ENCODE data around the gene ZKSCAN4. TPM values are rescaled to one million over a fixed set of nuclear protein-coding genes. Genes with fewer than 3 reads are reported as not detected.

Gene ZKSCAN4
- total and polyA plus RNA-seq, 7 donors: 0.83 to 2.2 (median 1.7) TPM

GRCh38 chr6:28209753-28210535 lies 42.1 kb downstream of the ZKSCAN4 start:
- peak overlapping the region; percentile 43 for H3K27ac ChIP-seq
- TF ChIP-seq CTCF (IDR thresholded peaks at IDR 0.05): no peak
- no peaks in the 10 kb centered on the region for H3K4me1 ChIP-seq
- intact Hi-C loops (cut with DNase I): no loop called here
- WGBS, 3 donors: 41 to 53% (median 49%) methylated on average over 7 of the region's 7 CpGs
- H3K4me3 ChIP-seq: peak overlapping the region; percentile 4
- H3K36me3 ChIP-seq (ENCODE audit: insufficient read depth in 1 of 2, low read depth in 1 of 2): no peaks in the 10 kb centered on the region
- H3K9me3 ChIP-seq: no peaks in the 10 kb centered on the region
- no peak for DNase-seq
- peaks cover 10 to 96% (median 34%) of the 10 kb centered on the region in 3 donors for H3K27me3 ChIP-seq (ENCODE audit: insufficient read depth in 3 of 3, low read length in 2 of 3)
- peak in 3 of 4 donors; percentile 55 to 65 (median 56) for ATAC-seq

GRCh38 chr6:28208111-28208659 lies 43.9 kb downstream of the ZKSCAN4 start:
- DNase-seq (no peak), ATAC-seq (no peak)
- H3K4me1 ChIP-seq: no peaks in the 10 kb centered on the region
- H3K27me3 ChIP-seq (ENCODE audit: insufficient read depth in 3 of 3, low read length in 2 of 3): peaks cover 15 to 93% (median 31%) of the 10 kb centered on the region in 3 donors
- intact Hi-C loops (cut with DNase I): no loop called here
- no peaks in the 10 kb centered on the region for H3K9me3 ChIP-seq
- WGBS, 3 donors: 8 to 13% (median 10%) methylated on average over 23 of the region's 23 CpGs
- TF ChIP-seq CTCF (IDR thresholded peaks at IDR 0.05): no peak
- no peaks in the 10 kb centered on the region for H3K36me3 ChIP-seq (ENCODE audit: insufficient read depth in 1 of 2, low read depth in 1 of 2)
- no peak overlapping the region for H3K27ac ChIP-seq
- H3K4me3 ChIP-seq: peak overlapping the region; percentile 43

- no peaks in the 10 kb centered on the region for H3K4me1 ChIP-seq
- no peak overlapping the region for H3K27ac ChIP-seq
- 2 to 5% (median 4%) methylated on average over 35 of the region's 35 CpGs for WGBS, 3 donors
- H3K27me3 ChIP-seq (ENCODE audit: insufficient read depth in 3 of 3, low read length in 2 of 3): peaks cover 15 to 91% (median 29%) of the 10 kb centered on the region in 3 donors
- H3K4me3 ChIP-seq: peak overlapping the region; percentile 43
- intact Hi-C loops (cut with DNase I): no loop called here
- ATAC-seq (no peak), DNase-seq (no peak)
- no peak for TF ChIP-seq CTCF (IDR thresholded peaks at IDR 0.05)
- H3K9me3 ChIP-seq: no peaks in the 10 kb centered on the region
- H3K36me3 ChIP-seq (ENCODE audit: insufficient read depth in 1 of 2, low read depth in 1 of 2): no peaks in the 10 kb centered on the region
These were observed 44.5 kb downstream of the ZKSCAN4 start for GRCh38 chr6:28207510-28208110.

- 9 to 13% (median 12%) methylated on average over 15 of the region's 15 CpGs for whole genome bisulfite sequencing, 3 donors
- ATAC-seq (no peak), DNase-seq (no peak)
- H3K27me3 ChIP-seq (ENCODE audit: insufficient read depth in 3 of 3, low read length in 2 of 3): peaks cover 15 to 88% (median 27%) of the 10 kb centered on the region in 3 donors
- no peak for TF ChIP-seq CTCF (IDR thresholded peaks at IDR 0.05)
- no peaks in the 10 kb centered on the region for H3K4me1 ChIP-seq
- intact Hi-C loops (cut with DNase I): no loop called here
- H3K27ac ChIP-seq: no peak overlapping the region
- H3K9me3 ChIP-seq: no peaks in the 10 kb centered on the region
- H3K36me3 ChIP-seq (ENCODE audit: insufficient read depth in 1 of 2, low read depth in 1 of 2): no peaks in the 10 kb centered on the region
- peak overlapping the region; percentile 43 for H3K4me3 ChIP-seq
These were observed 45.0 kb downstream of the ZKSCAN4 start for GRCh38 chr6:28206928-28207509.

Data from psoas muscle (tissue), 8 donors.